IPS DF 4.7 (cell line): ENCODE results near the gene FCN2.

ENCODE experiments used
- DNase-seq: peaks from one replicate; pipeline ENCODE4 v3.0.0-alpha.2; 2013; ENCODE audit warnings: low spot score; ENCODE audit errors: extremely low read depth

The FCN2 gene

DNA sequence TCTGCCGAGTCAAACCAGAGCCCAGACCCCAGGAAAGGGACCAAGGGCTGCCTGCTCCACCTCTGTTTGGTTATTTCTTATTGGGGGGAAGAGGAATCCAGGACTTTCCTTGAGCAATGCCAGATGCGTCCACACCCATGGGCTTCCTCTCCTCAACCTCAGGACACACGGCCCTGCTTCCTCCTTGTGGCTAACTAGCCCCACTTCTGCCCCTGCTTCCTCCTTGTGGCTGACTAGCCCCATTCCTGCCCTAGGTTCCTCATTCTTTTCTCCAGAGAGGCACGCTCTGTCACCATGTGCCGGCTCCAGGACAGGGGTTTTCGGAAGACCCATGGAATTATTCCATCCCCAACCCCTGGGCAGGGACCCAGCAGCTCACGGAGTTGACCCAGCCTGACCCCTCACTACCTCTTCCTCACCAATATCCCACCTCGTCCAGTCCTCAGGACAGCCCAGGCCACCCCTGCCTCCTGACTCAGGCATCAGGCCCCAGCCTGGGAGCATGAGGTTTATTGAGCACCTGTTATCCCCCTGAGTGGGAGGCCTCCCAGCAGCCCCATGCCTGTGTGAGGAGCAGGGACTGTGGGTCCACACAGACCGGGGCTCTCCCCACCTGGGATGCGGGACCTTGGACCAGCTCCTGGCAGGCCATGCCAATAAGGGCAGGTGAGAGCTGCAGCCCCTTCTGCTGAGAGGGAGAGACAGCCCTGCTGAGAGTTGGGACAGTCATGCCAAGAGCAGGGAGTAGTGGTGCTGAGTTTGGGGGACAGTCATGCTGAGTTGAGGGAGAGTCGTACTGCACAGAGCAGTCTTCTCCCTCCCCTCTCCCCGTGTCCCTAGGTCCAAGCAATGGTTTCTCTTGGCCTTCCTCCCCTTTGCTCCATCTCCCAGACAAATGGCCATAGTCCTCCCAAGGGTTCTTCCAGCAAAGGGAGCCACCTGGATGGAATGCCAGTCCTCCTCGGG lies 48.9 kb downstream of the FCN2 start:
- DNase-seq = no peak

DNA sequence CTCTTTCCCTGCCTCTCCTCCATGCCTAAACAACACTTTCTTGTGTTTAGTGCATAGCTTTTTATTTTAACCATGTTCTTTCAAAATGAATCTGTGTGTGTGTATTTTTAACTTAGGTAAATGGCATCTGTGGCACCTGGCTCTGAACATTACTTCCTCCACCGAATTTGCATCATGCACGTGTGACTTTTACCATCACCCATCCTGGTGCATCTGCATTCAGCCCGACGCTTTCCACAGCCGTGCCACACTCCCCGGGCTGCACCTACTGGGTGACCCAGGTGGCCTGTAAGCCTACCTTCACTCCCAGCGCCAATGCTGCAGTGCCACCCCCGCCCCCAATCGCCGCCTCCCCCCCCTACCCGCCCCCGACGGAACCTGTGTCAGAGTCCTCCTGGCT lies 49.8 kb downstream of the FCN2 start:
- no peak for DNase-seq

DNA sequence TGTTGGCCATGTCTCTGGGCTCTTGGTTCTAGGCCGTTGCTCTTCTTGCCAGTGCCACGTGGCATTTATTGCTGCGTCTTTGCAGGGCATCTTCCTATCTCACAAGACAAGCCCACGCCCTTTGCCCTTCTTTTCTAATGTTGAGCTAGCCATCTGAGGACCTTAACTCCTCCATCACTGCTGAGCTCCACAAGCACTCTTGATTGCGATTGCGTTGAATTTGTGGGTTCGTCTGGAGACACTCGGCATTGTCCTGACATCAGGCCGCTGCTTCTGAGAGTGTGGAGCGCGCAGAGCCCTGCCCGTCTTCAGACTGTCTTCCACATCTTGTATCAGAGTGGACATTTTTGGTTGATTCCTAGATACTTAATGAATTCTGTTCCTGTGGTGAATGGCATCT lies 51.6 kb downstream of the FCN2 start:
- no peak for DNase-seq

DNA sequence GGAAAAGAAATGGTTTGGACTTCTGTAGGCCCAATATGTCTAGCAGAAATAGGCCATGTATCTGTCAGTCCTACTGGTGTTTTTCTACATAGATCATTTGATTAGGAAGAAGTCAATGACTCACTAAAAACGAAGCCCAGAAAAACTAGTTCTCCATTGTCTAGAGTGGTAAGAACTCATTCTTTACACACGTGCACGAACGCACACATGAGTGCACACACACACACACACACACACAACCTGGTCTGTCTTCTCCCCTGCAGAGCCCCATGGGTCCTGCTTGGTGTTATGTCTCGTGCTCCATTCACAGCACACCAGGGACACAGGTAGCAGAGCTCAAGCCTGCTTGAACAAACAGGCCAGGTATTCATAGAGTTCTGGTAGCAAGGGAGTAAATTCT lies 52.0 kb downstream of the FCN2 start:
- no peak for DNase-seq

DNA sequence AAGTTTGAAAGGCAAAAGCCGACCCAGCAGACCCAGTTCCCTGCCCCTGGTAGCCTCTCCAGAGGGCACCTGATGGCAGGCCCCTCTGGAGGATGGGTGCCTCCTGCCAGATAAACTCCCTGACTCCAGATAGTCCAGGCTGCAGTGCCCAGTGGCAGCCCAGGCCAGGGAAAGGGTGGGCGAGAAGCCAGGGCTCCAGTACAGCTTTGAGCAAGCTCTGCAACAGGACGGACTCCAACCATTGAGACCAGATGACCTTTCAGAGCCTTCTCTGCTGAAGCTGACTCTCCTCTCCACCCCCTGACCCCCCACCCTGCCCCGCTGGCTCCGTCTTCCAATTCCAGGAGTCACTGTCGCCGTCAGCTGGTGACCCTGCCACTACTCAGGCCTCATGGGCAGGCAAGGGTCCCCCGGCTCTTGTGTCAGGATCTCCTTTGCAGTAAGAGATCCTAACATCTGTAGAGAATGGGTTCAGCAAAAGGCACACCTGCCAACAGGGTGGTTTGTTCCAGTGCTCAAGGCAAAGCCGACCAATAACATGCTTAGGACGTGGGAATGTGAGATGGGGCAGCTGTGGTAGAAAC lies 52.6 kb downstream of the FCN2 start:
- DNase-seq = no peak

DNA sequence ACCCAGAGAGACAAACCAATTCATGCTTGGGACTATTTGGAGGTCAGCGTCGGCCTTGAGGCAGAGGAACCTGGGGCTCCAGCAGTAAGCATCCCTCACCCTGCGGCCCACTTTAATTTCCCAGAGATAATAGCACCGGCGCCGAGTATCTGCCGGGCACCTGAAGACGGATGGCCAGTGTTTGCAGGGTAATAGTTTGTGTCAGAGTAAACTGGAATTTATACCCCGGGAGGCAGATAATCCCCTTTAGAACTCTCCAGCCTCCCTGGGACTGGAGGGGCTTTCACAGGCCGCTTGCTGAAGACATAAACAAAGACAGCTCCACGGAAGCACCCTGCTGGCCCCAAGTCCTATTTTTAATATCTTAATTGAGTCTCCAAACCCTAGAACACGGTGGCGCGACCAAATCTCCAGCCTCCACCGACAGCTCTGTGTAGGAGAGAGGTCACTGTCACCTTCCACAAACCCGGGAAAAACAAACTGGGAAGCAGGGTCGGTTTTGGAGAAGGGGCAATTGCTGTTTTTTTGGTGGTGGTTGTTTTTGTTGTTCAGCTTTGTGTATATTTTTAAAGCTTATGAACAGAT lies 54.5 kb downstream of the FCN2 start:
- no peak for DNase-seq

DNA sequence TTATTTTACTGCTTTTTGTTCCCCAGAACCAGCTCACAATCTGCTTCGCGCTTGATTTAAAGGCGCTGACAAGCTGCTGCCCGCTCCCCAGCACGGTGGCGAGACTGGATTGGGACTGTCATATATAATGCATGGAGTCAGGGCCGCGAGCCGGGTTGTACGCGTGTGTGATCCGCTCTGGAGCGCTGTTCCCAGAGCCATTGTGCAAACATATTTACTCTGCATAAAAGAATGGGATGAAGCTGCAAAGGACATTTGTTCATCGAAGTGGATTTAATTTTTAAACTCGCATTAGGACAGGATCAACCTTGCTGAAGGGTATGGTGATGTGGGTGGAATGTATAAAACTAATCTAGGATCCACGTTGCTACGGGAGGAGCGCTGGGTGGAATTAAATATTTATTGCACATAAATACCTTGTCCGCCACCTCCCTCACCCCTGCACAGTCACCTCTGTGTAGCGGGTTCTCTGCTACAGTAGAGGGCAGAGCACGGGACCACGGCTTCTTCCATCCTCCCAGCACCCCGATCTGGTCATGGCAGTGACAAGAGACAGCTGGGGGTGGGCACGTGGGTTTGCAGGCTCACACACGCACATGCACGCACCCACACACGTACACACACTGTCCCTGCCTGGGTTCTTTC lies 55.2 kb downstream of the FCN2 start:
- no peak for DNase-seq

DNA sequence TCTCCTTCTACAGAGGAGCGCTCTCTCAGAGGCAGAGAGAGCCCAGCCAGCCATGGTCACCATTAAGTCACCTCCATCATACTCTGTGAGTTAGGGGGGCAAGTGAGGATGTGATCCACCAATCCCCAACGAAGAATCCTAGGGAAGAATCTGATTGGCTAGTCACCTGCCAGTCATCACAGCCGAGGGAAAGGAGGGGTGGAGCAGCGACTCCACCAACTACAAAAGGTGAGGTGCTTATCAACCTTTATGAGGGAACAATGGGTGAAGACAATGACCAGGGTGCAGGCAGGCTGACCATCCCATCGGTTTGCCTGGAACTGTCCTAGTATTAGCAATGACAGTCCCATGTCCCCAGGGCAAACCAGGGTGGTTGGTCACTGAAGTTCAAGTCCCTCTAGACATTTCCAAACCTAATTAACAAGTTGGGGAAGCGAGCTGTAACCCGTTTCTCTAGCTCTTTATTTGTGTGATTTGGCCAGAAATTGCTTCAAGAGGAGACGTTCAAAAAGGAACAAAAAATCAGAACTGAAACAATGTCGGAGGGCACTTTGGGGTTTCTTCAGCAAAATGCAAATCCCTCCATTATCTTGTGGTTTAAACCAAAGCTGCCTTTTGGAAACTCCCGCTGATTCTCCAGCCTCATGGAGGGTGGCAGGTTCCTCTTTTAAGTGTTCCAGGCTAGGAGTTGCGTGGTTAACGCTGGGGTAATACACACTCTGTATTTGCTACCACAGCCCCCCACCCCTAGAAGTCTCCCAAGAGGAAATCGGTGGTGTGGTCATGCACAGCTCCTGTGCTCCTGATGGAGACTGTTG lies 55.9 kb downstream of the FCN2 start:
- no peak for DNase-seq
